Endothelial cell of umbilical vein (primary cell): ENCODE results near the gene ULK4.

Experiments
- EZH2 ChIP-seq: IDR thresholded peaks from 2 replicates; pipeline ENCODE4 v1.6.1; 2012; ENCODE audit warnings: borderline replicate concordance, low read depth, mild to moderate bottlenecking, moderate library complexity, low read length, inconsistent platforms; ENCODE audit not compliant: severe bottlenecking
- JUN ChIP-seq: IDR thresholded peaks from 2 replicates; pipeline ENCODE4 v1.6.1; 2011; ENCODE audit warnings: borderline replicate concordance, low read depth; ENCODE audit not compliant: insufficient read length, insufficient read depth
- MYC ChIP-seq: IDR thresholded peaks from one replicate; pipeline ENCODE4 v1.6.1; 2011; ENCODE audit warnings: mild to moderate bottlenecking, low read depth, low read length
- POLR2A ChIP-seq: IDR thresholded peaks from 2 replicates; pipeline ENCODE4 v1.6.1; 2012; ENCODE audit warnings: low read depth, mild to moderate bottlenecking, control low read depth, low read length
- POLR2AphosphoS5 ChIP-seq: IDR thresholded peaks from 2 replicates; pipeline ENCODE4 v1.6.1; 2012; ENCODE audit warnings: low read depth, mild to moderate bottlenecking, control low read depth, low read length, moderate library complexity; ENCODE audit not compliant: insufficient read depth
- TF ChIP-seq, protein P1 (sequence below), 2 donors: IDR thresholded peaks; 1 replicate in 1 of 2; 2 replicates in 1 of 2; pipeline ENCODE4 v1.5.1; 2011; ENCODE audit warnings: low read length in 2 of 2, mild to moderate bottlenecking in 2 of 2, moderate library complexity in 2 of 2, control low read depth in 1 of 2, inconsistent platforms in 1 of 2, low read depth in 1 of 2; ENCODE audit not compliant: insufficient read depth in 1 of 2; ENCODE audit errors: extremely low read depth in 1 of 2
- TF ChIP-seq, protein P2 (sequence below): IDR thresholded peaks from 2 replicates; pipeline ENCODE4 v1.6.1; 2011; ENCODE audit not compliant: insufficient read depth, insufficient read length

DNA sequence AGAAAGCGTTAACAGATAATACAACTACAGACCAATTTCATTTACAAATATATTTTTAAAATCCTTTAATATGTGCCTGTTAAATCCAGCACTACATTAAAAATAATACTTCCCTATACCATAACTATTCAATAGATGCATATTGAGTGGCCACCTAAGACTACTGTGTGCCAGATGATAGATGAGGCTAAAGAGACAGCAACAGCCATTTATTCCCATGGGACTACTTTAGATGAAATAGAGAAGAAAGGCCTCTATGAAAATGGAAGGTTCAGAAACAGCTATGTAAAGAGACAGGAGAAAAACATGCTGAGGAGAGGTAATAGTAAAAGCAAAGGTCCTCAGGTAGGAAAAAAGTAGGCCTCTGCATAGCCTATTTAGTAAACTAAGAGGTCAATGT is 358.1 kb downstream of the ULK4 start:
- TF ChIP-seq, protein P1, sequence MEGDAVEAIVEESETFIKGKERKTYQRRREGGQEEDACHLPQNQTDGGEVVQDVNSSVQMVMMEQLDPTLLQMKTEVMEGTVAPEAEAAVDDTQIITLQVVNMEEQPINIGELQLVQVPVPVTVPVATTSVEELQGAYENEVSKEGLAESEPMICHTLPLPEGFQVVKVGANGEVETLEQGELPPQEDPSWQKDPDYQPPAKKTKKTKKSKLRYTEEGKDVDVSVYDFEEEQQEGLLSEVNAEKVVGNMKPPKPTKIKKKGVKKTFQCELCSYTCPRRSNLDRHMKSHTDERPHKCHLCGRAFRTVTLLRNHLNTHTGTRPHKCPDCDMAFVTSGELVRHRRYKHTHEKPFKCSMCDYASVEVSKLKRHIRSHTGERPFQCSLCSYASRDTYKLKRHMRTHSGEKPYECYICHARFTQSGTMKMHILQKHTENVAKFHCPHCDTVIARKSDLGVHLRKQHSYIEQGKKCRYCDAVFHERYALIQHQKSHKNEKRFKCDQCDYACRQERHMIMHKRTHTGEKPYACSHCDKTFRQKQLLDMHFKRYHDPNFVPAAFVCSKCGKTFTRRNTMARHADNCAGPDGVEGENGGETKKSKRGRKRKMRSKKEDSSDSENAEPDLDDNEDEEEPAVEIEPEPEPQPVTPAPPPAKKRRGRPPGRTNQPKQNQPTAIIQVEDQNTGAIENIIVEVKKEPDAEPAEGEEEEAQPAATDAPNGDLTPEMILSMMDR (IDR thresholded peaks at IDR 0.05; ENCODE audit: extremely low read depth in 1 of 2, insufficient read depth in 1 of 2, low read depth in 1 of 2, low read length in 2 of 2) = no peak
- TF ChIP-seq MYC (no peak), EZH2 (no peak), POLR2AphosphoS5 (no peak), POLR2A (no peak), JUN (no peak)
- TF ChIP-seq, protein P2, sequence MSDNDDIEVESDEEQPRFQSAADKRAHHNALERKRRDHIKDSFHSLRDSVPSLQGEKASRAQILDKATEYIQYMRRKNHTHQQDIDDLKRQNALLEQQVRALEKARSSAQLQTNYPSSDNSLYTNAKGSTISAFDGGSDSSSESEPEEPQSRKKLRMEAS = no peak
